ENCODE data around the gene STK39. TPM values are rescaled to one million over a fixed set of nuclear protein-coding genes. Genes with fewer than 3 reads are reported as not detected.
A peak's percentile ranks its signal among the peaks of the same experiment; 100 is the strongest.

Gene STK39
- total RNA-seq (2022) (2.9 and 5.1 TPM in 2 replicates), Bru-seq, nascent RNA (percentile 51 among the genes with signal in this experiment), BruChase-seq, experiment 1, labeled RNA remaining after a 2-hour chase (percentile 41 among the genes with signal in this experiment), BruChase-seq, experiment 2, labeled RNA remaining after a 6-hour chase (percentile 41 among the genes with signal in this experiment)
- long read RNA-seq, transcript STK39-201 (18 exons, 3,820 nt), result major isoform, 5 of 8 reads
- long read RNA-seq, partial matches to known transcripts, result 1 of 8 reads
- long read RNA-seq, other reads (novel, unspliced or antisense), result 2 of 8 reads

DNA sequence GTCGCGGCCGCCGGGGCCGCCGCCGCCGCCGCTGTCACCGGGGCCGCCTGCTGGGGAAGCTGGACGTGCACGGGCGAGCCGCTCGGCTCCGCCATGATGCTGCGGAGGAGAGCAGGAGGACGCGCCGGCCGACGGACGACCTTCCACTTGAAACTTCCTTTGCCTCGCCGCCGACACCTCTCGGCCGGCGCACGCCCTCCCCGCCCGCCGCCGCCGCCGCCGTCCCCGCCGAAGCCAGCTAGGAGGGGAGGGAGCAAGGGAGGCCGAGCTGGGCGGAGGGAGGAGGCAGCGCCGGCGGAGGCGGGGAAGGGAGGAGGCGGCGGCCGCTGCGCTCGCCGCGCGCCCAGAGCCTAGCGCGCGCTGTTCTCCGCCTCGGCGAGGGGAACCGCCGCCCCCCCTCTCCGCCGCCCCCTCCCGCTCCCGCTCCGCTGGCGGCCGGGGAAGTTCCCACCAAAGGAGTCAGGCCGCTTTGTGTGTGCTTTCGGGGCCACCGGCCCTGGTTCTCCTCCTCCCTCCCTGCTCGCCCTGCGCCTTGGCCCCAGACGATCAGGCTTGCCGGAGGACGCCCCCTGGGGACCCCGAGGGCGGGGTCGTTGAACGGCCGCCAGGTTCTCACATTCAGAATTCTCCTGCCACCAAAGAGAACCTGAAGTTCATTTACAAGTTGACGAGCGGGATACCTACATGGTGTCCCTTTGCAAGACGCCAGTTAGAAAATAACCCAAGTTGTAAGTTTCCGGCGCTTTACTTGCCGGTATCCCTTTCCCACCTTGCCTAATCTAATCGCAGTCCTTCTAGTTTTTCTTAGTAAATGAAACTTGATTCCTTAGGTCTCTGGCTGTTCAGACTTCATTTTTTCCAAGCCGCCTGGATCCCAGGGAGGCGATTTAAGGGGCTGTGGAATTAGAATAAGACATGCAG is at the start of gene STK39:
TSS of gene STK39 (minus strand) at position 255 of the 921 bp plus-strand sequence. CDS start at position 95, 160 bp downstream.
- POLR2A ChIA-PET, result no interaction called here
- Mint-ChIP-seq H3K27me3 (ENCODE audit: insufficient read depth, unreplicated experiment) (peaks cover 9% of the 10 kb centered on the region), H3K9me3 (ENCODE audit: unreplicated experiment) (no peaks in the 10 kb centered on the region), H3K4me3 (ENCODE audit: unreplicated experiment) (peak within 1 kb of the TSS; percentile 71), H3K36me3 (ENCODE audit: insufficient read depth, unreplicated experiment) (no peaks in the 10 kb centered on the region), H3K27ac (ENCODE audit: unreplicated experiment) (no peak within 1 kb of the TSS), H3K4me1 (ENCODE audit: low read depth, unreplicated experiment) (no peaks in the 10 kb centered on the region)
- CTCF ChIA-PET, result interaction anchor here (0.7 to 1.2 kb wide), 3 partner anchors 67 to 128 kb away, joined by 3 to 7 read pairs (median 5); no protein-coding TSS in a partner anchor
- H3K36me3 ChIP-seq (ENCODE audit: control insufficient read depth, insufficient read depth, low read length), result no peaks in the 10 kb centered on the region
- BruUV-seq (replicated peaks), result no TSS peak
- peaks cover 11% of the 10 kb centered on the region; the same call in 1 of the 2 replicates for H3K4me1 ChIP-seq
- H3K9me3 ChIP-seq, result no peaks in the 10 kb centered on the region
- intact Hi-C loops (cut with micrococcal nuclease; ENCODE audit: unreplicated experiment), result loop anchor here (1.0 to 2.0 kb wide), 4 partner anchors 51 to 111 kb away; no protein-coding TSS in a partner anchor
- TF ChIP-seq, protein P1, sequence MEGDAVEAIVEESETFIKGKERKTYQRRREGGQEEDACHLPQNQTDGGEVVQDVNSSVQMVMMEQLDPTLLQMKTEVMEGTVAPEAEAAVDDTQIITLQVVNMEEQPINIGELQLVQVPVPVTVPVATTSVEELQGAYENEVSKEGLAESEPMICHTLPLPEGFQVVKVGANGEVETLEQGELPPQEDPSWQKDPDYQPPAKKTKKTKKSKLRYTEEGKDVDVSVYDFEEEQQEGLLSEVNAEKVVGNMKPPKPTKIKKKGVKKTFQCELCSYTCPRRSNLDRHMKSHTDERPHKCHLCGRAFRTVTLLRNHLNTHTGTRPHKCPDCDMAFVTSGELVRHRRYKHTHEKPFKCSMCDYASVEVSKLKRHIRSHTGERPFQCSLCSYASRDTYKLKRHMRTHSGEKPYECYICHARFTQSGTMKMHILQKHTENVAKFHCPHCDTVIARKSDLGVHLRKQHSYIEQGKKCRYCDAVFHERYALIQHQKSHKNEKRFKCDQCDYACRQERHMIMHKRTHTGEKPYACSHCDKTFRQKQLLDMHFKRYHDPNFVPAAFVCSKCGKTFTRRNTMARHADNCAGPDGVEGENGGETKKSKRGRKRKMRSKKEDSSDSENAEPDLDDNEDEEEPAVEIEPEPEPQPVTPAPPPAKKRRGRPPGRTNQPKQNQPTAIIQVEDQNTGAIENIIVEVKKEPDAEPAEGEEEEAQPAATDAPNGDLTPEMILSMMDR (IDR thresholded peaks at IDR 0.05; ENCODE audit: insufficient read depth in 1 of 2, low read depth in 1 of 2, low read length in 1 of 2, severe bottlenecking in 1 of 2, unreplicated experiment in 1 of 2), result peak in 1 of 2 experiments; percentile 38
- DNase-seq, result peak; percentile 70 to 75
- H3K4me3 ChIP-seq (ENCODE audit: low read depth, low read length), result peak within 1 kb of the TSS; percentile 58
- no peaks in the 10 kb centered on the region for H3K27me3 ChIP-seq (replicated peaks; ENCODE audit: control insufficient read depth, insufficient read depth, low read length)

DNA sequence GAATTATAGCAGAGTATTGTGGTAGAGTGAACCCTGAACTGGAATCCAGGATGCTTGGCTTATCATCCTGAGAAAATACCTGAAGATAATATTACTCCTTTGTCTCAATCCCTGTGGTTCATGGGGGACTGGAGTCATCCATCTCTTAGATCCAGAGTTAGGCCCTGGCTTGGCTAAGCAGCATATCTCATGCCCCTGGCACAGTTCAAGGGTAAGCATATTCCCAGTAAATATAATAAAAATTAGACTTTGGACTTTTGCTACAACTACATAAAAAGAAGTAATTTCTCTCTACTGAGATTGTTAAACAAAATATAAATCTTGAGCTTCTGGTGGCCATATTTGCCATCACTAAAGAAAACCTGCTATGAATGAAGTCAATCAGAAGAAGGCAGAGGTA is 47.7 kb upstream of the STK39 start:
- DNase-seq, result no peak
- Histone ChIP-seq H3K36me3 (ENCODE audit: control insufficient read depth, insufficient read depth, low read length) (no peaks in the 10 kb centered on the region), H3K4me3 (ENCODE audit: low read depth, low read length) (no peak overlapping the region), H3K9me3 (no peaks in the 10 kb centered on the region), H3K4me1 (peaks cover 3% of the 10 kb centered on the region; the same call in 1 of the 2 replicates), H3K27me3 (replicated peaks; ENCODE audit: control insufficient read depth, insufficient read depth, low read length) (no peaks in the 10 kb centered on the region)
- TF ChIP-seq, protein P1 (IDR thresholded peaks at IDR 0.05; ENCODE audit: insufficient read depth in 1 of 2, low read depth in 1 of 2, low read length in 1 of 2, severe bottlenecking in 1 of 2, unreplicated experiment in 1 of 2), result no peak
- Mint-ChIP-seq H3K4me1 (ENCODE audit: low read depth, unreplicated experiment) (no peaks in the 10 kb centered on the region), H3K36me3 (ENCODE audit: insufficient read depth, unreplicated experiment) (no peaks in the 10 kb centered on the region), H3K9me3 (ENCODE audit: unreplicated experiment) (no peaks in the 10 kb centered on the region), H3K4me3 (ENCODE audit: unreplicated experiment) (no peak overlapping the region), H3K27ac (ENCODE audit: unreplicated experiment) (no peak overlapping the region), H3K27me3 (ENCODE audit: insufficient read depth, unreplicated experiment) (peaks cover 3% of the 10 kb centered on the region)
- intact Hi-C loops (cut with micrococcal nuclease; ENCODE audit: unreplicated experiment), result no loop called here
- ChIA-PET POLR2A (no interaction called here), CTCF (no interaction called here)
- BruUV-seq (replicated peaks), result no TSS peak

DNA sequence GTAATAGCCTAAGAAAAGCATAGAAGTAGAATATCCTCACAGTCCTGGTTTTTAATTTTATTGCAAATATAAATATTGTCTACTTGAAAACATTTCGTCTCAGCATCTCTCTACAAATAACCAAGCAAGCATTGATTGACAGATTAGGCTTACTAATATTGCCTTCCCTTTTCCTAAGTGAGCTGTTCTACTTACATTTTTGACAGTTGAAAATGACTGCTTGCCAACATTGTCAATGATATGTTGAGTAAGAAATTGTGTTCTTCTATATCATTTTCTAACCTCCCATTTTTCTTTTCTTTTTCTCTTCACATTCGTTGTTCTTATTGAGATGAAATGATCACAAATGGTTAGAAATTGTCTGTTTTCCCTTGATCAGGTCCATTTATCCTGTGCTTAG is 47.0 kb upstream of the STK39 start:
- Mint-ChIP-seq H3K36me3 (ENCODE audit: insufficient read depth, unreplicated experiment) (no peaks in the 10 kb centered on the region), H3K27me3 (ENCODE audit: insufficient read depth, unreplicated experiment) (peaks cover 3% of the 10 kb centered on the region), H3K27ac (ENCODE audit: unreplicated experiment) (no peak overlapping the region), H3K9me3 (ENCODE audit: unreplicated experiment) (no peaks in the 10 kb centered on the region), H3K4me1 (ENCODE audit: low read depth, unreplicated experiment) (no peaks in the 10 kb centered on the region), H3K4me3 (ENCODE audit: unreplicated experiment) (no peak overlapping the region)
- CTCF ChIA-PET, result interaction anchor here (1.0 kb wide), 1 partner anchor 133 kb away, joined by 7 read pairs; no protein-coding TSS in a partner anchor
- no peak for DNase-seq
- intact Hi-C loops (cut with micrococcal nuclease; ENCODE audit: unreplicated experiment), result no loop called here
- H3K9me3 ChIP-seq, result no peaks in the 10 kb centered on the region
- POLR2A ChIA-PET, result no interaction called here
- peaks cover 3% of the 10 kb centered on the region; the same call in 1 of the 2 replicates for H3K4me1 ChIP-seq
- BruUV-seq (replicated peaks), result no TSS peak
- TF ChIP-seq, protein P1 (IDR thresholded peaks at IDR 0.05; ENCODE audit: insufficient read depth in 1 of 2, low read depth in 1 of 2, low read length in 1 of 2, severe bottlenecking in 1 of 2, unreplicated experiment in 1 of 2), result no peak
- no peak overlapping the region for H3K4me3 ChIP-seq (ENCODE audit: low read depth, low read length)
- no peaks in the 10 kb centered on the region for H3K27me3 ChIP-seq (replicated peaks; ENCODE audit: control insufficient read depth, insufficient read depth, low read length)
- no peaks in the 10 kb centered on the region for H3K36me3 ChIP-seq (ENCODE audit: control insufficient read depth, insufficient read depth, low read length)

All from Caco-2 (cell line).